GM21360 (cell line): ENCODE results near the gene DNAJC8.

ENCODE experiments used
- ATAC-seq: cut with Tn5 transposase; IDR thresholded peaks from one replicate; pipeline ENCODE4 v1.9.1; 2021; ENCODE audit warnings: mild to moderate bottlenecking, moderate library complexity; ENCODE audit not compliant: unreplicated experiment

Gene DNAJC8

GRCh38 chr1:28173980-28174297, 58.9 kb downstream of the DNAJC8 start:
- ATAC-seq: no peak

GRCh38 chr1:28173151-28173979, 59.5 kb downstream of the DNAJC8 start:
- ATAC-seq: no peak

- peak; percentile 65 for ATAC-seq
These were observed 60.1 kb downstream of the DNAJC8 start for GRCh38 chr1:28172713-28173150.

DNA sequence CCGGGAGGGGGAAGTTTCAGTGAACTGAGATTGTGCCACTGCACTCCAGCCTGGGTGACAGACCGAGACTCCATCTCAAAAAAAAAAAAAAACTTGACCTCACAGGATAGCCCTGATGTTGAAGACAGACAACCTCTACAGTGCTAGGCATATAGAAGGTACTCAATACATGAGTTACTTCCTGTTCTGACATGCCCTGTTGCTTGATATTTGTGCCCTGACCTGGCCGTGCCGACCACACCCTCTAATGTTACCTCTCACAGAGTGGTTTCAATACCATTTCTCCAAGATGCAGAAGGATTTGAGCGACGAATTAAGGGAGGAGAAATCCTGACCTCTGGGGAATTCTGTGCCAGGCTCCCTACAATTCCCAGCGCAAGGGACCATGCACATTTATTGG, 61.6 kb downstream of the DNAJC8 start:
- ATAC-seq: no peak

- no peak for ATAC-seq
These were observed 62.7 kb downstream of the DNAJC8 start for GRCh38 chr1:28170001-28170596.

- no peak for ATAC-seq
These were observed 69.2 kb downstream of the DNAJC8 start for GRCh38 chr1:28163496-28164161.

DNA sequence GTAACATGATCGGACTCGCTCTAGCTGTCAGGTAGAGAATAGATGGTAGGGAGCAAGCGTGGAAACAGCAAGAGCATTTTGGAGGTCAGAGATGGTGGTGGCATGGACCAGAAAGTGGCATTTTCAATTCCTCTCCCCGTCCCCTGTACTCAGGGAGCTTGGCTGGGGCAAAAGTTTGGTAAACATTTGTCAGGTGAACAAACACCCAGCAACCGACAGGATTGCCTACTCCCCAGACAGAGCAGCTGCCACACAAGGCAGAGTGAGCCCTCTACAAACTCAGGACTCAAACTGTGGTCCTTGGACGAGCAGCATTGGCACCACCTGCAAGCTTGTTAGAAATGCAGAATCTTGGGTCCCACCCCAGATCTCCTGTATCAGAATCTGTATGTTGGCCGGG, 70.7 kb downstream of the DNAJC8 start:
- ATAC-seq: no peak

GRCh38 chr1:28161751-28162150, 71.1 kb downstream of the DNAJC8 start:
- ATAC-seq: no peak

DNA sequence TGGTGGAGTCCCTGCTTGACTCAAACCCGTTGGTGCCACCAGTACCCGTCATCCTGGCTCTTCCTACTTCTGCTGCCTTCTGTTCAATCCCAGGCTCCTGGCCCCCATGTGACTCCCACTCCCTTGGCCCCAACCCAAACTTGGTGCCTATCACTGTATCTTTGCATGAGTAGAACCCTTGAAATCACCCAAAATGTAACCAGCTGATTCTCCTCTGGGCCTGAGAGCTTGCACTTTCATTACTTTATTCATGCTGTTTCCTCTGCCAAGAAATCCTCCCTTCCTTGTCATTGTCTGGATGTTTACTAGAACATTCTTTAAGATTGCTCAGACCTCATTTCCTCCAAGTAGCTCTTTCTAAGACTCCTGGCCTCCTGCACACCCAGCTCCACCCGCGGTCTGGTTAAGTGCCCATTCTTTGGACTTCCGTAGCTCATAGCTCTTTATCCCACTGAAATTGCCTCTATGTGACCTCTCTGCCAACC, 72.0 kb downstream of the DNAJC8 start:
- ATAC-seq: no peak

DNA sequence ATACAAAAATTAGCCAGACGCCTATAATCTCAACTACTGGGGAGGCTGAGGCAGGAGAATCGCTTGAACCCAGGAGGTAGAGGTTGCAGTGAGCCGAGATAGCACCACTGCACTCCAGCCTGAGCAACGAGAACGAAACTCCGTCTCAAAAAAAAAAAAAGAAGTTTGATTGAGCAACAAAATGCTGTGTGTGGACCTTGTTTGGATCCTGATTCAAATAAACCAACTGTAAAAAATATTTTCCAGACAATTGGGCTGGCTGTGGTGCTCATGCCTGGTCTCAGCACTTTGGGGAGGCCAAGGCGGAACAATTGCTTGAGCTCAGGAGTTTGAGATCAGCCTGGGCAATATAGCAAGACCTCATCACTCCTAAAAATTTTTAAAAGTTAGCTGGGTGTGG, 73.1 kb downstream of the DNAJC8 start:
- ATAC-seq: no peak

DNA sequence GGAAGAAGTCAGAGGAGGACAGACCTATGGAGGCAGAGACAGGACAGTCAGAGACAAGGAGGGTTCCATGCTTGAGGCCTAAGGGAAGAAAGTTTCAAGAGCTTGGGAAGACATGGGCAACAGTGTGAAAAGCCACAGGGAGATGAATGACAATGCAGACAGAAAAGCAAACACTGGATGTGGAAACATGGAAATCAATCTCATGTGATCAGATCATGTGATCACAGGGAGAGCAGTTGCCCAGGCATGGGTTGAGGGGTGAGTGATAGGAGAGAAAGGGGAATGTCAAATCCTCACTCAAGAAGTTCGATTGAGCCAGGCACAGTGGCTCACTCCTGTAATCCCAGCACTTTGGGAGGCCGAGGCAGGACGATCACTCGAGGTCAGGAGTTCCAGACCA, 73.6 kb downstream of the DNAJC8 start:
- ATAC-seq: no peak

DNA sequence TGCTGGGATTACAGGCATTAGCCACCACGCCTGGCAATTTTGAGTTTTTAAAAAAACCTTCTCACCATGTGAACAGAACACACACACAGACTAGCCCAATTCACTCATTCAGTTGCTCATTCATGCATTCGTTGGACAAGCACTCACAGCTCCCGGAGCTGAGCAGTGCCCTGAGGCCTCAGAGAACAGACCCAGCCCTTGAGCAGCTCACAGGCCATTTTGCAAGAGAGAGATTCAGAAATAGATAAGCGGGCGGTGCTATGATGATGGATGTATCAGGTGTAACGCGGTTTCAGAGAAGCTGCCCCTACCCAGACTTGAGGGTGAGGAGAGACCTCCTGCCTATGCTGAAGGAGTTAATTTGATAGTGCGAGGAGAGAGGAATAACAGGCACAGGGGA, 74.9 kb downstream of the DNAJC8 start:
- ATAC-seq: no peak

GRCh38 chr1:28156821-28157220, 76.0 kb downstream of the DNAJC8 start:
- no peak for ATAC-seq

DNA sequence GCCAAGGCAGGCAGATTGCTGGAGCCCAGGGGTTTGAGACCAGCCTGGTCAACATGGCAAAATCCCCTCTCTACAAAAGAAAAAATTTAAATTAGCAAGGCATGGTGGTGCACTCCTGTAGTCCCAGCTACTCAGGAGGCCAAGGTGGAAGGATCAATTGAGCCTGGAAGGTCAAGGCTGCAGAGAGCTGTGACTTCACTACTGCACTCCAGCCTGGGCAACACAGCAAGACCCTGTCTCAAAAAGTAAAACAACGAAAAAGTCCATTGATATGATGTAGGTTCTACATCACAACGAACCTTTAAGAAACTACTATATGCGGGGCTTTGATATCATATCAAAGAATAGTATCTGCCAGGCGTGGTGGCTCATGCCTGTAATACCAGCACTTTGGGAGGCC, 77.2 kb downstream of the DNAJC8 start:
- no peak for ATAC-seq

GRCh38 chr1:28154078-28154594, 78.7 kb downstream of the DNAJC8 start:
- no peak for ATAC-seq
